HEK293T (cell line): Measurements from ENCODE around the gene HTR1E.

Source experiments
- ARNT ChIP-seq: fragments of 450-650 bp; IDR thresholded peaks from 2 replicates; pipeline ENCODE4 v1.6.1; 2017; ENCODE audit warnings: mild to moderate bottlenecking
- BHLHE40 ChIP-seq: fragments of 450-650 bp; IDR thresholded peaks from 2 replicates; pipeline ENCODE4 v1.6.1; 2016; ENCODE audit warnings: mild to moderate bottlenecking, moderate library complexity, borderline replicate concordance
- FOXK2 ChIP-seq: fragments of 450-650 bp; IDR thresholded peaks from 2 replicates; pipeline ENCODE4 v1.6.1; 2016; ENCODE audit warnings: mild to moderate bottlenecking
- TARDBP ChIP-seq: fragments of 450-650 bp; IDR thresholded peaks from 2 replicates; pipeline ENCODE4 v1.6.1; 2016
- ZNF384 ChIP-seq: fragments of 450-650 bp; IDR thresholded peaks from 2 replicates; pipeline ENCODE4 v1.6.1; 2016

GRCh38 chr6:87012035-87012434 is 74.7 kb downstream of the HTR1E start:
- TF ChIP-seq TARDBP (no peak), BHLHE40 (no peak), ZNF384 (no peak), ARNT (no peak), FOXK2 (no peak)
